G401 (cell line): ENCODE data around the gene ZNRF2. TPM values are rescaled to one million over a fixed set of nuclear protein-coding genes. Genes with fewer than 3 reads are reported as not detected.
A peak's percentile ranks its signal among the peaks of the same experiment; 100 is the strongest.
"Not testable (repeated sequence)": the region's sequence is repeated elsewhere in the genome, so short reads cannot be mapped to it uniquely, and the experiment has no call there.

Source experiments
- DNase-seq: peaks from one replicate; pipeline ENCODE4 v3.0.0-alpha.2; 2015; ENCODE audit warnings: low spot score
- in situ Hi-C: cut with HindIII; loops from 2 replicates; pipeline ENCODE4 v1.10.0; 2016; ENCODE audit warnings: low sequenced_read_pairs, mixed read lengths
- total RNA-seq: library from RNA; depleted of rRNA; stranded (reverse); fragments of >200 nt; shearing (Covaris generic); gene quantifications from 2 replicates; pipeline ENCODE4 v1.2.3, GENCODE V29; 2014

ZNRF2 gene
- total RNA-seq, 1 experiment from 2014 or later: 3.4 TPM

- no peak for DNase-seq
- in situ Hi-C loops: no loop called here
These were observed 94.7 kb downstream of the ZNRF2 start for GRCh38 chr7:30379131-30379530.

- no peak for DNase-seq
These were observed 95.3 kb downstream of the ZNRF2 start for GRCh38 chr7:30379741-30380140.

GRCh38 chr7:30380294-30380693 lies 95.9 kb downstream of the ZNRF2 start:
- DNase-seq: no peak
- in situ Hi-C loops: no loop called here

More at GRCh38 chr7:30379741-30380140, 95.3 kb downstream of the ZNRF2 start:
- in situ Hi-C loops: no loop called here

GRCh38 chr7:30380824-30381223 lies 96.4 kb downstream of the ZNRF2 start:
- in situ Hi-C loops, DNase-seq: not testable (repeated sequence)

- DNase-seq: no peak
- in situ Hi-C loops: no loop called here
These were observed 98.2 kb downstream of the ZNRF2 start for GRCh38 chr7:30382607-30383006.

DNA sequence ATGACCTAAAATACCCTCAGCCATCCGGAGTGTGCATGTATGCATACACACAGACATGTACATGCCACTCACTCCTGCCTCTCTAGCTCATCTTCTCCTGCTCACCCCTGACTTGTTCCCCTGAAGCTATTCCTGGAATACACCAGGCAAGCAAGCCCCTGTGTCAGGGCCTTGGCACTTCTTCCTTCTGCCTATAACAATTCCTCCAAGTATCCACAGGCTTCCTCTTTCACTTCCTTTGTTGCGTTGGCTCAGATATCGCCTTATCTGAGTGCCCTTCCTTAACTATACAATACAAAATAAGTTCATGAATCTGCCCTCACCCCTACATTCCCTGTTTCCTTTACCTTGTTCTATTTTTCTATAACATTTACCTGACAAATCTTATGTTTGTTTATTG lies 105.4 kb downstream of the ZNRF2 start:
- DNase-seq: no peak
- in situ Hi-C loops: no loop called here

GRCh38 chr7:30390736-30391636 lies 106.6 kb downstream of the ZNRF2 start:
- in situ Hi-C loops: no loop called here
- DNase-seq: no peak

DNA sequence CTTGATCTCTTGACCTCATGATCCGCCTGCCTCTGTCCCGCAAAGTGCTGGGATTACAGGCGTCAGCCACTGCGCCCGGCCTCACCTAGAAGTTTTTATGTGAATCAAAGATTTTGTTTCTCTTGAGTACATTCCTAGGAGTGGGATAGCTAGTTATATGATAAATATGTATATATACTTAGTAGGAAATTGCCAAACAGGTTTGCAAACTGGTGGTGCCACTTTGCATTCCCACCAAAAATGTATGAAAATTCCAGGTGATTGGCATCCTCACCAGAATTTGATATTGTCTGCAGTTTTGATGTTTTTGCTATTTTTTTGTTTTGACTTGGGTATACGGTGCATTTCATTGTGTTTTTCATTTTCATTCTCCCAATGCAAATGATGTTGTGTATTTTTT lies 107.4 kb downstream of the ZNRF2 start:
- no peak for DNase-seq
- in situ Hi-C loops: no loop called here

GRCh38 chr7:30395676-30396075 lies 111.3 kb downstream of the ZNRF2 start:
- in situ Hi-C loops: no loop called here
- no peak for DNase-seq

GRCh38 chr7:30396389-30396788 lies 112.0 kb downstream of the ZNRF2 start:
- peak; percentile 25 for DNase-seq
- in situ Hi-C loops: no loop called here

- no peak for DNase-seq
- in situ Hi-C loops: no loop called here
These were observed 119.1 kb downstream of the ZNRF2 start for GRCh38 chr7:30403477-30403876.

DNA sequence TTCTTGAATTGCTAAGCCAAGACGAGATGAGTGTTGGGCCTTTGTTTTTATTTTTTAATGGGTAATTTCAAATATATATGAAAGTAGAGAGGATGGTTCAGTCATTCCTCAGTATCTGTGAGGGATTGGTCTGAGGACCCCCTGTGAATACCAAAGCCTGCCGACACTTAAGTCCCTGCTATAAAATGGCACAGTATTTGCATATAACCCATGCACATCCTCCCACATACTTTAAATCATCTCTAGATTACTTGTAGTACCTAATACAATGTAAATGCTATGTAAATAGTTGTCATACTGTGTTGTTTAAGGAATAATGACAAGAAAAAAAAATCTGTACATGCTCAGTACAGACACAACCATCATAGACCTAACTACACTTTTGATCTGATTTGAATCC lies 120.8 kb downstream of the ZNRF2 start:
- no peak for DNase-seq
- in situ Hi-C loops: no loop called here

DNA sequence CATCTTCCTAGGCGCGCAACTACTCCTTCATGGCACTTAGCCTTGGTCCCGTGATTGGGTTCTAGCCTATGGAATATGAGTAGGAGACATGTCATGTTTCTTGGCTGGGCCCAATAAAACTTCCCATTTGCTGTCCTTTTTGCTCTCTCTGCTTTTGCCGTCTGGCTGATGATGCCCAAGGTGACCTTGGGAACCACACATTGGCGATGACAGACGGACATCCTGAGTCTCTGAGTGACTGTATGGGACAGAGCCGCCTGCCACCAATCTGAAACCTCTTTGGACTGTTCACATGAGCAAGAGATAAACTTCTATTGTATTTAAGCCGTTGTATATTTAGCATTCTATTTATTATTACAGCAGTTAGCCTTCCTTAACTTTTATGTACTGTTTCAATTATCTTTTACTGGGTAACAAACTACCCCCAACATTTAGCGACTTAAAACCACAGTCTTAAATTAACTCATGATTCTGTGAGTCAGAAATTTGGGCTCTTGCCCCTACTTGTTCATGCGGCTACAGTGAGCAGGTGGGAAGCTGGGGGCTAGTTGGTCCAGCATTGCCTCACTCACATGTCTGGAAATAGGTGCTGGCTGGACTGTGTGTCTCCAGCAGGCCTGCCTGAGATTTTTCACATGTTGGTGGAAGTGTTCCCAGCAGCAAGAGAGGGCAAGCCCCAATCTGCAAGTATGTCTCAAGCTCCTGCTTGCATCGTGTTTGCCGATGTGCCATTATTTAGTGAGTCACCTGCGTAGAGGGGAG lies 122.4 kb downstream of the ZNRF2 start:
- in situ Hi-C loops: no loop called here
- no peak for DNase-seq

DNA sequence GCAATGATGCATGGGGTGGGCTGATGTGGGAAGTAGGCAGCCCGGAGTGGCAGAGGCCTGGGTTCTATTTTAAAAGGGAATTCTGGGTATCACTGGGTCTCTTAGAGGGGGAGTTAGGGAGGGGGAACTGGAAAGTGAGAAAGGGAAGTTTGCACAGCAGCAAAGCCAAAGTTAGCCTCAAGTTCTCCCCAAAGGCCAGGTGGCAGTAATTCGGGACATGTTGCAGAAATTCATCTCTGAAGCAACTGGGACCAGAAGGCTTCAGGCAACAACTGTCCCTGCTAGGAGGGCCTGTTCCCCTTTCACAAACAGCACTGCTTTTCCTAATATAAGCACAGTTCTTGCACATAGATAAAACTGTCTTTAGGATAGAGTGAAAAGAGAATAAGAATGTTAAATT lies 126.8 kb downstream of the ZNRF2 start:
- DNase-seq: no peak
- in situ Hi-C loops: no loop called here

- no peak for DNase-seq
These were observed 127.5 kb downstream of the ZNRF2 start for GRCh38 chr7:30411897-30412296.

DNA sequence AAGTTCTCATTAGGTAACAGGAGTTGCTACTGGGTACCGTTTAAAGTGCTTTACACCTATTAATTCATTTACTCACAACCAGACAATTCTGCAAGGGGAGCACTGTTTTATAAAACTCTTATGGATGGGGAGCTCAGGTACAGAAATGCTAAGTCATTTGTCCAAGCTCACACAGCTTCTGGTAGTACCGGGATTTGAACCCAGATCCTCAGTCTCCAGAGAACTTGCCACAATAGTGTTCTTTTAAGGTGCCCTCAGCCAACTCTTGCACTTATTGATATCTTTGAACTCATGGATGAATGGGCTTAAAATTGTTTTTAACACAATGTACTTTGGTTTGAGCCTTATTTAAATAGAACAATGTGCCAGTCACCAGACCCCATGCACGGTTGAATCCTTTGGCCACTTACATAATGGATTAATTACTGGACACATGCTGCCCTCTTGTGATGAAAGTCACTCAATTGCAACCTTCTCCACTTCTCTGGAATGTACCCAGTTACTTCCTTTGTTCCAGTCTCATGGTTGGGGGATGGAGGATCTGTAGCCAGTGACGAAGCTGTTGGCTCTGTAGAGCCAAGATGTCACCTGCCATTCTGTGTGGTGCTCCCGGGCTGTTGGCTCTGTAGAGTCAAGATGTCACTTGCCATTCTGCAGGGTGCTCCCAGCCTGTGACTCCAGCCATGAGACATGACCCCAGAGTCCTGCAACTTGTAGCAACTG lies 128.5 kb downstream of the ZNRF2 start:
- in situ Hi-C loops: no loop called here
- DNase-seq: peak; percentile 79

More at GRCh38 chr7:30411897-30412296, 127.5 kb downstream of the ZNRF2 start:
- in situ Hi-C loops: no loop called here

- DNase-seq: no peak
These were observed 129.5 kb downstream of the ZNRF2 start for GRCh38 chr7:30413864-30414263.

More at GRCh38 chr7:30413864-30414263, 129.5 kb downstream of the ZNRF2 start:
- in situ Hi-C loops: no loop called here
